ENCODE measurements around the gene FLT3. TPM values are rescaled to one million over a fixed set of nuclear protein-coding genes. Genes with fewer than 3 reads are reported as not detected.

The FLT3 gene
- total RNA-seq, 4 donors from 2014 or later = 0.57 to 4.1 (median 1.9) TPM

DNA sequence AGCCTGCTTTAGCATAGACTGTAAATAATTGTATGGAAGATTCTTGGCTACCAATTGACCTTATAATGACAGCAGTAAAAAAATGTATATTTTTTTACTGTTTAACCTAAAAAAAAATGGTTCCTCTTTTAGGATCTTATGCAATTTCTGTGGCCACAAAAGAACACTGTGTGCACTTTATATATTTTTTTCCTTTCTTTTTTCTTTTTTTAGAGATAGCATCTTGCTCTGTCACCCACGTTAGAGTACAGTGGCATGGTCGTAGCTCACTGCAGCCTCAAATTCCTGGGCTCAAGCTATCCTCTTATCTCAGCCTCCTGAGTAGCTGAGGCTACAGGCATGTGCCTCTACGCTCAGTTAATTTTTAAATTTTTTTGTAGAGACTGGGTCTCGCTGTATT lies 6.1 kb downstream of the FLT3 start:
- TF ChIP-seq, protein P1, sequence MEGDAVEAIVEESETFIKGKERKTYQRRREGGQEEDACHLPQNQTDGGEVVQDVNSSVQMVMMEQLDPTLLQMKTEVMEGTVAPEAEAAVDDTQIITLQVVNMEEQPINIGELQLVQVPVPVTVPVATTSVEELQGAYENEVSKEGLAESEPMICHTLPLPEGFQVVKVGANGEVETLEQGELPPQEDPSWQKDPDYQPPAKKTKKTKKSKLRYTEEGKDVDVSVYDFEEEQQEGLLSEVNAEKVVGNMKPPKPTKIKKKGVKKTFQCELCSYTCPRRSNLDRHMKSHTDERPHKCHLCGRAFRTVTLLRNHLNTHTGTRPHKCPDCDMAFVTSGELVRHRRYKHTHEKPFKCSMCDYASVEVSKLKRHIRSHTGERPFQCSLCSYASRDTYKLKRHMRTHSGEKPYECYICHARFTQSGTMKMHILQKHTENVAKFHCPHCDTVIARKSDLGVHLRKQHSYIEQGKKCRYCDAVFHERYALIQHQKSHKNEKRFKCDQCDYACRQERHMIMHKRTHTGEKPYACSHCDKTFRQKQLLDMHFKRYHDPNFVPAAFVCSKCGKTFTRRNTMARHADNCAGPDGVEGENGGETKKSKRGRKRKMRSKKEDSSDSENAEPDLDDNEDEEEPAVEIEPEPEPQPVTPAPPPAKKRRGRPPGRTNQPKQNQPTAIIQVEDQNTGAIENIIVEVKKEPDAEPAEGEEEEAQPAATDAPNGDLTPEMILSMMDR (IDR thresholded peaks at IDR 0.05; ENCODE audit: low read depth) = no peak

DNA sequence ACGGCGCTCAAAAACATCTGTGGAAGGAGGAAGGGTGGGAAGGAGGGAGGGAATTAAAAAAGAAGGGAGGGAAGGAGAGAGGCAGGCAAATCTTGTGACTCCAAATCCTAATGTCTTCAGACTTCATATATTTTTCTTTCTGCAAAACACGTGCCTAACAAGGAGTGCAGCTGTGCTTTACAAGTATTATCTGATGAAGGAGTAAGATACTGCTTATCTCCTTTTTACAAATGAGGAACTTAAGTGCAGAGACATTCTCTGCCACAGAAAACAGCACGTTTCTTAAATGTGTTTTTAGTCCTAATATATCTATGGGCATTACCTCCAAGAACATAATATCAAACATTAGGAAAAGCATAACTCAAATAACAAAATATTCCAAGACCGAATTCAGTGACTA lies 6.5 kb downstream of the FLT3 start:
- TF ChIP-seq, protein P1 (IDR thresholded peaks at IDR 0.05; ENCODE audit: low read depth) = no peak

DNA sequence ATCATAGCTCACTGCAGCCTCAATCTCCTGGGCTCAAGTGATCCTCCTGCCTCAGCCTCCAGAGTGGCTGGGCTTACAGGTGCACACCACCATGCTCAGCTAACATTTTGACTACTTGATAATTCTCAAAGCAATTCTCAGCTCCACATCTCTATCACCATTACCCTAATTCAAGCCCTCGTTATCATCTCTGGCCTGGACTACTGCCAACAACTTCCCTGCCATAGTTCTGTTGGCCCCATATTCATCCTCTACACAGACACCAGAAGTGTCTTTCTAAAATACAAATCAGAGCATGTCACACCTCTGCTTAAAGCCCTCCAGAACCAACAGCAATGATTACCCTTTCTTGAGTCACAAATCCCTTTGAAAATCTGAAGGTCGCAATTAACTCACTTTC lies 7.9 kb downstream of the FLT3 start:
- TF ChIP-seq, protein P1 (IDR thresholded peaks at IDR 0.05; ENCODE audit: low read depth) = no peak

DNA sequence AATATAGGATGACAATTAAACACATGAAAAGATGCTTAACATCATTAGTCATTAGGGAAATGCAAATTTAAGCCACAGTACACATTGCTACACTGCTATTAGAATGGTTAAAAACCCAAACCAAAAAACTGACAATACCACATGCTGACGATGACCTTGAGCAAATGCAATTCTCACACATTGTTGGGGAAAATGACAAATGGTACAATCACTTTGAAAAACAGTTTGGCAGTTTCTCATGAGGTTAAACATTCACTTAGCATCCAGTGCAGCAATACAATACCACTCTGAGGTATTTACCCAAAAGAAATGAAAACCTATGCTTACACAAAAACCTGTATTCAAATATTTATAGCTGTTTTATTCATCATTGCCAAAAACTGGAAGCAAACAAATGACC lies 11.3 kb downstream of the FLT3 start:
- TF ChIP-seq, protein P1 (IDR thresholded peaks at IDR 0.05; ENCODE audit: low read depth) = no peak

DNA sequence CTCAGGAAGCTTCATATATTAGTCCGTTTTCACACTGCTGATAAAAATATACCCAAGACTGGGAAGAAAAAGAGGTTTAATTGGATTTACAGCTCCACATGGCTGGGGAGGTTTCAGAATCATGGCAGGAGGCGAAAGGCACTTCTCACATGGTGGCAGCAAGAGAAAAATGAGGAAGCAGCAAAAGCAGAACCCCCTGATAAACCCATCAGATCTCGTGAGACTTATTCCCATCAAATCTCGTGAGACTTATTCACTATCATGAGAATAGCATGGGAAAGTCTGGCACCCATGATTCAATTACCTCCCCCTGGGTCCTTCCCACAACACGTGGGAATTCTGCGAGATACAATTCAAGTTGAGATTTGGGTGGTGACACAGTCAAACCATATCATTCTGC lies 23.1 kb downstream of the FLT3 start:
- TF ChIP-seq, protein P1 (IDR thresholded peaks at IDR 0.05; ENCODE audit: low read depth) = no peak

DNA sequence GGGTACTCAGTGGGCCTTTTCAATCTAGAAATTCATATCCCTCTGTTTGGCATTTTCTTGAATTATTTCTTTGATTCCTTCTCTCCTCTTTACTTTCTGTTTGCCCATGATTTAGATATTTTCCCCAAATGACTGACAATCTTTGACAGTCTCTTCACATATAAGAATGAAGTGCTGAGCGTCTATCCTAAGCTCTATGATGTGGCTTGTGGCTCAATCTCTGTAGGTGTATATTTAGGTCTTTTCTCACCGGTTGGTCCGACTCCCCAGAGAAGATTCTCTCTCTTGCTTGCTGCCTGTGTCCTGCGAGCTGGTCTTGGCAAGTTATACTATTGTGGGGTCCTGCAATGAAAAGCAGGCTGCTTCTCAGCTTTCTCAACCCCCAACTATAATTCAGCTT lies 29.0 kb downstream of the FLT3 start:
- TF ChIP-seq, protein P1 (IDR thresholded peaks at IDR 0.05; ENCODE audit: low read depth) = no peak

DNA sequence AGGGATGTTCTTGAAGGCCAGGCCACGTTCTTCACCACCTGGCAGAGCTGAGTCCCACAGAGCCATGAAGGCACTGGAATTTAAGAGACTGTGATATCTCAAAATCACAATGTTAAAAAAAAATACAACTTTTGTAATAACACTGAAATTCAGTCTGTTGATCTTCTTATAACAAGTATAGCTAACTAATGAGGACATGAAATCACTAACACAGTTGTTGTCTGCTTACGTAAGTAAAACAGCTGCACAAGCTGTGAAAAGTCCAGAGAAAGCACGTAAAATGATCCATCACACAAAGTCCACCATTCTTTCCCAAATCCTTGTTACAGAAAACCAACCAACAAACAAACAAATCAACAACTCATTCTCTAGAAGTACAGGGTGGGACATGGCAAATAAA lies 32.9 kb downstream of the FLT3 start:
- TF ChIP-seq, protein P1 (IDR thresholded peaks at IDR 0.05; ENCODE audit: low read depth) = no peak
